Measurements from ENCODE around the gene PBX2. TPM values are rescaled to one million over a fixed set of nuclear protein-coding genes. Genes with fewer than 3 reads are reported as not detected.

Gene PBX2
- total and polyA plus RNA-seq, 10 of the 15 experiments (the other 5 are each of a cell fraction or from before 2014, with no cell fraction given): 0.84 to 66.5 (median 20.6) TPM

DNA sequence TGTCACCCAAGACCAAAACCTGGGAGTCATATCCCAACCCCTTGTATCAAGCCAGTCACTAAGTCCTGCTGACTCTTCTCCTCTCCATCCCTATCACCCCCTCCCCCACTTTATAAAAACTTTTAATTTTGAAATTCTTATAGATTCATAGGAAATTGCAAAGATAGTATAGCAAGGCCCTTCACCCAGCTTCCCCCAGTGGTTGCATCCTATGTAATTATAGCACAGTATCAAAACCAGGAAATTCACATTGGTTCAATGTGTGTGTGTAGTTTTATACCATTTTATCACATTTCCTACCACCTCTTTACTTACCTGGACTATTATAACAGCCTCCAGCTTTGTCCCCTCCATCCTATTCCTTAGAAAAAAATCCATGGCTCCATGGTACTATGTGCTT lies 31.9 kb downstream of the PBX2 start:
- Histone ChIP-seq H3K9ac (ENCODE audit: control insufficient read depth, insufficient read depth, low read length) (no peak overlapping the region), H4K20me1 (ENCODE audit: control insufficient read depth, insufficient read depth) (no peaks in the 10 kb centered on the region), H3K36me3 (ENCODE audit: control insufficient read depth in 2 of 2, insufficient read depth in 2 of 2, low read length in 1 of 2) (no peaks in the 10 kb centered on the region; a peak in 2 of 4 replicates), H3K79me2 (ENCODE audit: control insufficient read depth, insufficient read depth, low read length) (no peaks in the 10 kb centered on the region), H3K9me3 (replicated peaks; ENCODE audit: control insufficient read depth, insufficient read depth, low read length) (no peaks in the 10 kb centered on the region), H2AFZ (ENCODE audit: control insufficient read depth, low read depth, low read length) (no peak overlapping the region), H3K4me1 (ENCODE audit: control insufficient read depth, insufficient read depth, low read length) (peaks cover 3% of the 10 kb centered on the region; the same call in 1 of the 2 replicates), H3K27me3 (replicated peaks in 1 of 2; ENCODE audit: control insufficient read depth in 2 of 2, insufficient read depth in 2 of 2, low read length in 1 of 2) (no peaks in the 10 kb centered on the region), H3K4me2 (ENCODE audit: control insufficient read depth, insufficient read depth) (no peak overlapping the region), H3K27ac (ENCODE audit: control insufficient read depth, insufficient read depth) (no peak overlapping the region), H3K4me3 (no peak overlapping the region)
- ChIA-PET POLR2A (no interaction called here), CTCF (interaction anchor here (1.0 to 2.4 kb wide), 3 partner anchors 12 to 40 kb away, joined by 3 to 15 read pairs (median 4); no protein-coding TSS in a partner anchor), RAD21 (ENCODE audit: unreplicated experiment) (interaction anchor here (1.0 kb wide), 1 partner anchor 35 kb away, joined by 3 read pairs; no protein-coding TSS in a partner anchor), SMC1A (ENCODE audit: uncharacterized antibody, unreplicated experiment) (no interaction called here)
- BruUV-seq (replicated peaks): no TSS peak
- DNase-seq (ENCODE audit: low read depth, low spot score): no peak
- in situ Hi-C loops (cut with MboI) (no loop called here), intact Hi-C loops (cut with micrococcal nuclease; ENCODE audit: unreplicated experiment) (loop anchor here (10.0 kb wide), 1 partner anchor 113 kb away; no protein-coding TSS in a partner anchor)
- no peak for ATAC-seq
- no peak for FAIRE-seq
- TF ChIP-seq CHD2 (IDR thresholded peaks at IDR 0.05; ENCODE audit: borderline replicate concordance, low read depth, low read length) (no peak), SREBF1 (IDR thresholded peaks at IDR 0.05; ENCODE audit: low read length) (no peak), SMAD5 (IDR thresholded peaks at IDR 0.05; ENCODE audit: low read depth) (no peak), NR2C2 (IDR thresholded peaks at IDR 0.05; ENCODE audit: borderline replicate concordance, control insufficient read depth, insufficient read length, low read depth) (no peak), RUNX3 (IDR thresholded peaks at IDR 0.05; ENCODE audit: low read length) (no peak), GABPA (IDR thresholded peaks at IDR 0.05; ENCODE audit: low read depth) (no peak), SRF (IDR thresholded peaks at IDR 0.05; ENCODE audit: low read depth in 2 of 2, low read length in 2 of 2) (no peak), RAD51 (IDR thresholded peaks at IDR 0.05) (no peak), BHLHE40 (IDR thresholded peaks at IDR 0.05; ENCODE audit: borderline replicate concordance in 1 of 2, low read depth in 2 of 2, low read length in 1 of 2) (no peak), ZNF207 (IDR thresholded peaks at IDR 0.05; ENCODE audit: borderline replicate concordance) (no peak), TCF3 (IDR thresholded peaks at IDR 0.05; ENCODE audit: borderline replicate concordance, insufficient read depth, low read depth, low read length) (no peak), LARP7 (IDR thresholded peaks at IDR 0.05) (no peak), POLR2AphosphoS2 (IDR thresholded peaks at IDR 0.05; ENCODE audit: low read depth, low read length) (no peak), FOS (IDR thresholded peaks at IDR 0.05; ENCODE audit: borderline replicate concordance, extremely low read depth, insufficient read length) (no peak), STAT1 (conservative IDR thresholded peaks at IDR 0.05) (no peak), IRF4 (IDR thresholded peaks at IDR 0.05; ENCODE audit: low read depth, low read length) (no peak), STAT3 (IDR thresholded peaks at IDR 0.05; ENCODE audit: low read depth, low read length) (no peak)
- TF ChIP-seq, protein P1, sequence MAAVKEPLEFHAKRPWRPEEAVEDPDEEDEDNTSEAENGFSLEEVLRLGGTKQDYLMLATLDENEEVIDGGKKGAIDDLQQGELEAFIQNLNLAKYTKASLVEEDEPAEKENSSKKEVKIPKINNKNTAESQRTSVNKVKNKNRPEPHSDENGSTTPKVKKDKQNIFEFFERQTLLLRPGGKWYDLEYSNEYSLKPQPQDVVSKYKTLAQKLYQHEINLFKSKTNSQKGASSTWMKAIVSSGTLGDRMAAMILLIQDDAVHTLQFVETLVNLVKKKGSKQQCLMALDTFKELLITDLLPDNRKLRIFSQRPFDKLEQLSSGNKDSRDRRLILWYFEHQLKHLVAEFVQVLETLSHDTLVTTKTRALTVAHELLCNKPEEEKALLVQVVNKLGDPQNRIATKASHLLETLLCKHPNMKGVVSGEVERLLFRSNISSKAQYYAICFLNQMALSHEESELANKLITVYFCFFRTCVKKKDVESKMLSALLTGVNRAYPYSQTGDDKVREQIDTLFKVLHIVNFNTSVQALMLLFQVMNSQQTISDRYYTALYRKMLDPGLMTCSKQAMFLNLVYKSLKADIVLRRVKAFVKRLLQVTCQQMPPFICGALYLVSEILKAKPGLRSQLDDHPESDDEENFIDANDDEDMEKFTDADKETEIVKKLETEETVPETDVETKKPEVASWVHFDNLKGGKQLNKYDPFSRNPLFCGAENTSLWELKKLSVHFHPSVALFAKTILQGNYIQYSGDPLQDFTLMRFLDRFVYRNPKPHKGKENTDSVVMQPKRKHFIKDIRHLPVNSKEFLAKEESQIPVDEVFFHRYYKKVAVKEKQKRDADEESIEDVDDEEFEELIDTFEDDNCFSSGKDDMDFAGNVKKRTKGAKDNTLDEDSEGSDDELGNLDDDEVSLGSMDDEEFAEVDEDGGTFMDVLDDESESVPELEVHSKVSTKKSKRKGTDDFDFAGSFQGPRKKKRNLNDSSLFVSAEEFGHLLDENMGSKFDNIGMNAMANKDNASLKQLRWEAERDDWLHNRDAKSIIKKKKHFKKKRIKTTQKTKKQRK (IDR thresholded peaks at IDR 0.05; ENCODE audit: low read depth, low read length): no peak
- TF ChIP-seq, protein P2, sequence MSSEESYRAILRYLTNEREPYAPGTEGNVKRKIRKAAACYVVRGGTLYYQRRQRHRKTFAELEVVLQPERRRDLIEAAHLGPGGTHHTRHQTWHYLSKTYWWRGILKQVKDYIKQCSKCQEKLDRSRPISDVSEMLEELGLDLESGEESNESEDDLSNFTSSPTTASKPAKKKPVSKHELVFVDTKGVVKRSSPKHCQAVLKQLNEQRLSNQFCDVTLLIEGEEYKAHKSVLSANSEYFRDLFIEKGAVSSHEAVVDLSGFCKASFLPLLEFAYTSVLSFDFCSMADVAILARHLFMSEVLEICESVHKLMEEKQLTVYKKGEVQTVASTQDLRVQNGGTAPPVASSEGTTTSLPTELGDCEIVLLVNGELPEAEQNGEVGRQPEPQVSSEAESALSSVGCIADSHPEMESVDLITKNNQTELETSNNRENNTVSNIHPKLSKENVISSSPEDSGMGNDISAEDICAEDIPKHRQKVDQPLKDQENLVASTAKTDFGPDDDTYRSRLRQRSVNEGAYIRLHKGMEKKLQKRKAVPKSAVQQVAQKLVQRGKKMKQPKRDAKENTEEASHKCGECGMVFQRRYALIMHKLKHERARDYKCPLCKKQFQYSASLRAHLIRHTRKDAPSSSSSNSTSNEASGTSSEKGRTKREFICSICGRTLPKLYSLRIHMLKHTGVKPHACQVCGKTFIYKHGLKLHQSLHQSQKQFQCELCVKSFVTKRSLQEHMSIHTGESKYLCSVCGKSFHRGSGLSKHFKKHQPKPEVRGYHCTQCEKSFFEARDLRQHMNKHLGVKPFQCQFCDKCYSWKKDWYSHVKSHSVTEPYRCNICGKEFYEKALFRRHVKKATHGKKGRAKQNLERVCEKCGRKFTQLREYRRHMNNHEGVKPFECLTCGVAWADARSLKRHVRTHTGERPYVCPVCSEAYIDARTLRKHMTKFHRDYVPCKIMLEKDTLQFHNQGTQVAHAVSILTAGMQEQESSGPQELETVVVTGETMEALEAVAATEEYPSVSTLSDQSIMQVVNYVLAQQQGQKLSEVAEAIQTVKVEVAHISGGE (CRISPR knock-in tag; IDR thresholded peaks at IDR 0.05): no peak
